IPS DF 19.7 (cell line): ENCODE results near the gene NPTN.
"Not testable (repeated sequence)": the region's sequence is repeated elsewhere in the genome, so short reads cannot be mapped to it uniquely, and the experiment has no call there.

Source experiments
- DNase-seq: peaks from one replicate; pipeline ENCODE4 v3.0.0-alpha.2; 2013; ENCODE audit warnings: low read depth, low spot score

The NPTN gene

GRCh38 chr15:73570355-73571032 lies 62.7 kb downstream of the NPTN start:
- DNase-seq, result no peak

GRCh38 chr15:73569361-73569760 lies 63.8 kb downstream of the NPTN start:
- DNase-seq, result no peak

GRCh38 chr15:73568564-73569280 lies 64.5 kb downstream of the NPTN start:
- DNase-seq, result no peak

- no peak for DNase-seq
These were observed 66.2 kb downstream of the NPTN start for GRCh38 chr15:73567020-73567419.

GRCh38 chr15:73564255-73564654 lies 68.9 kb downstream of the NPTN start:
- no peak for DNase-seq

- no peak for DNase-seq
These were observed 72.6 kb downstream of the NPTN start for GRCh38 chr15:73560501-73561117.

GRCh38 chr15:73558529-73558928 lies 74.7 kb downstream of the NPTN start:
- DNase-seq, result no peak

GRCh38 chr15:73555080-73555479 lies 78.1 kb downstream of the NPTN start:
- no peak for DNase-seq

- DNase-seq, result no peak
These were observed 83.0 kb downstream of the NPTN start for GRCh38 chr15:73550190-73550589.

GRCh38 chr15:73548925-73549324 lies 84.3 kb downstream of the NPTN start:
- DNase-seq, result not testable (repeated sequence)

- DNase-seq, result no peak
These were observed 91.7 kb downstream of the NPTN start for GRCh38 chr15:73541479-73541878.

- no peak for DNase-seq
These were observed 93.0 kb downstream of the NPTN start for GRCh38 chr15:73540161-73540560.

- no peak for DNase-seq
These were observed 93.7 kb downstream of the NPTN start for GRCh38 chr15:73539212-73540128.

- no peak for DNase-seq
These were observed 94.5 kb downstream of the NPTN start for GRCh38 chr15:73538563-73539211.

GRCh38 chr15:73538123-73538522 lies 95.1 kb downstream of the NPTN start:
- DNase-seq, result no peak

GRCh38 chr15:73530649-73531048 lies 102.5 kb downstream of the NPTN start:
- no peak for DNase-seq

- DNase-seq, result no peak
These were observed 105.6 kb downstream of the NPTN start for GRCh38 chr15:73527598-73527997.

- DNase-seq, result no peak
These were observed 108.3 kb downstream of the NPTN start for GRCh38 chr15:73524919-73525318.

- no peak for DNase-seq
These were observed 111.2 kb downstream of the NPTN start for GRCh38 chr15:73522011-73522410.

GRCh38 chr15:73518876-73519733 lies 114.1 kb downstream of the NPTN start:
- no peak for DNase-seq
